A673 (cell line): Measurements from ENCODE around the gene ADAMTSL1. TPM values are rescaled to one million over a fixed set of nuclear protein-coding genes. Genes with fewer than 3 reads are reported as not detected.

Experiments
- BruUV-seq: library from RNA; stranded (reverse); fragments of 400-500 nt; replicated peaks from 2 replicates; lab custom pipeline; 2021; lab: Mats Ljungman, UMichigan
- CTCF ChIA-PET: fragments of 300-600 bp; sonication (Branson Sonifier 250); formaldehyde crosslinking; loops from one replicate; lab custom pipeline; 2022; ENCODE audit warnings: antibody characterized with exemption; lab: Charles Lee
- POLR2A ChIA-PET: fragments of 300-600 bp; sonication (Branson Sonifier 250); formaldehyde crosslinking; loops from one replicate; lab custom pipeline; 2022; ENCODE audit warnings: antibody characterized with exemption; ENCODE audit not compliant: low non-redundant PET; lab: Charles Lee
- DNase-seq: peaks from one replicate; pipeline ENCODE4 v3.0.0-alpha.2; 2015; ENCODE audit warnings: low spot score
- H3K27ac ChIP-seq: fragments of 200-600 bp; sonication (generic); 2 replicates; pipeline ENCODE4 v1.5.1; 2016; ENCODE audit warnings: mixed run types, low read depth, mild to moderate bottlenecking, mixed read lengths, antibody characterized with exemption, low read length; ENCODE audit not compliant: poor library complexity, severe bottlenecking
- H3K27me3 ChIP-seq: fragments of 200-600 bp; sonication (generic); replicated peaks from 2 replicates; pipeline ENCODE4 v1.6.1; 2017; ENCODE audit warnings: mixed run types, low read depth, mild to moderate bottlenecking, mixed read lengths, antibody characterized with exemption, low read length; ENCODE audit not compliant: insufficient read depth, poor library complexity
- H3K36me3 ChIP-seq: fragments of 200-600 bp; sonication (generic); 2 replicates; pipeline ENCODE4 v1.6.1; 2016; ENCODE audit warnings: mixed run types, mild to moderate bottlenecking, mixed read lengths, antibody characterized with exemption, low read length; ENCODE audit not compliant: insufficient read depth, poor library complexity, severe bottlenecking
- H3K4me1 ChIP-seq: fragments of 200-600 bp; sonication (generic); 2 replicates; pipeline ENCODE4 v1.6.1; 2017; ENCODE audit warnings: mixed run types, mild to moderate bottlenecking, mixed read lengths, antibody characterized with exemption, low read length; ENCODE audit not compliant: insufficient read depth, poor library complexity, severe bottlenecking
- H3K4me3 ChIP-seq: fragments of 200-600 bp; sonication (generic); 2 replicates; pipeline ENCODE4 v1.5.1; 2016; ENCODE audit warnings: low read depth, mixed run types, mild to moderate bottlenecking, mixed read lengths, low read length; ENCODE audit not compliant: poor library complexity, severe bottlenecking
- H3K9me3 ChIP-seq: fragments of 200-600 bp; sonication (generic); 2 replicates; pipeline ENCODE4 v1.6.1; 2016; ENCODE audit warnings: mixed run types, low read depth, mild to moderate bottlenecking, mixed read lengths, antibody characterized with exemption, low read length; ENCODE audit not compliant: poor library complexity, severe bottlenecking
- CTCF ChIP-seq: fragments of 300-800, 200-600 bp; sonication (generic); conservative IDR thresholded peaks from 2 replicates; pipeline ENCODE4 v1.5.1; 2017; ENCODE audit warnings: low read depth, mild to moderate bottlenecking, antibody characterized with exemption, low read length, moderate library complexity, mixed read lengths
- EZH2 ChIP-seq: fragments of 200-600 bp; sonication (generic); IDR thresholded peaks from 2 replicates; pipeline ENCODE4 v1.6.1; 2017; ENCODE audit warnings: borderline replicate concordance, low read depth, mild to moderate bottlenecking, mixed read lengths, antibody characterized with exemption, low read length; ENCODE audit not compliant: poor library complexity, severe bottlenecking
- intact Hi-C: fragments of 100-400 bp; cut with micrococcal nuclease; formaldehyde crosslinking; loops from one replicate; pipeline ENCODE4 v1.10.0; 2022; ENCODE audit not compliant: unreplicated experiment
- total RNA-seq: library from RNA; stranded (reverse); gene quantifications from 2 replicates; pipeline ENCODE4 v1.2.3, GENCODE V29; 2021

ADAMTSL1 gene
- total RNA-seq, 1 experiment from 2014 or later, result not detected

- H3K27me3 ChIP-seq, result no peaks in the 10 kb centered on the region
- no peaks in the 10 kb centered on the region for H3K9me3 ChIP-seq
- H3K27ac ChIP-seq, result no peak overlapping the region
- DNase-seq, result no peak
- TF ChIP-seq EZH2 (no peak), CTCF (no peak)
- CTCF ChIA-PET, result no interaction called here
- H3K4me1 ChIP-seq, result no peaks in the 10 kb centered on the region
- no peak overlapping the region for H3K4me3 ChIP-seq
- BruUV-seq, result no TSS peak
- no peaks in the 10 kb centered on the region for H3K36me3 ChIP-seq
- intact Hi-C loops, result no loop called here
- POLR2A ChIA-PET, result no interaction called here
Measured at GRCh38 chr9:18903450-18903849, 429.5 kb downstream of the ADAMTSL1 start.

GRCh38 chr9:18905028-18905882, 431.3 kb downstream of the ADAMTSL1 start:
- no TSS peak for BruUV-seq
- H3K36me3 ChIP-seq, result no peaks in the 10 kb centered on the region
- H3K9me3 ChIP-seq, result no peaks in the 10 kb centered on the region
- no peak overlapping the region for H3K4me3 ChIP-seq
- intact Hi-C loops, result no loop called here
- TF ChIP-seq EZH2, result no peak
- TF ChIP-seq CTCF, result no peak
- POLR2A ChIA-PET, result no interaction called here
- no peaks in the 10 kb centered on the region for H3K4me1 ChIP-seq
- H3K27me3 ChIP-seq, result no peaks in the 10 kb centered on the region
- no peak overlapping the region for H3K27ac ChIP-seq
- CTCF ChIA-PET, result no interaction called here
- no peak for DNase-seq

- no peak for DNase-seq
- no peaks in the 10 kb centered on the region for H3K9me3 ChIP-seq
- no peak overlapping the region for H3K27ac ChIP-seq
- no peaks in the 10 kb centered on the region for H3K27me3 ChIP-seq
- H3K4me3 ChIP-seq, result no peak overlapping the region
- H3K4me1 ChIP-seq, result no peaks in the 10 kb centered on the region
- TF ChIP-seq EZH2 (no peak), CTCF (no peak)
- CTCF ChIA-PET, result no interaction called here
- BruUV-seq, result no TSS peak
- no peaks in the 10 kb centered on the region for H3K36me3 ChIP-seq
- intact Hi-C loops, result no loop called here
- POLR2A ChIA-PET, result no interaction called here
Measured at GRCh38 chr9:18905883-18906629, 432.1 kb downstream of the ADAMTSL1 start.
